ENCODE results near the gene NDUFAB1.

GRCh38 chr16:23562505-23562904, 33.6 kb downstream of the NDUFAB1 start:
- TF ChIP-seq POLR2AphosphoS5 (IDR thresholded peaks at IDR 0.05; ENCODE audit: low read depth, low read length) = no peak
- no peak for TF ChIP-seq TAF1 (IDR thresholded peaks at IDR 0.05; ENCODE audit: borderline replicate concordance, insufficient read depth, low read length)
- no peak for TF ChIP-seq SIN3A (IDR thresholded peaks at IDR 0.05; ENCODE audit: borderline replicate concordance, insufficient read depth, low read length)
- TF ChIP-seq REST (IDR thresholded peaks at IDR 0.05; ENCODE audit: insufficient read depth in 1 of 2, low read depth in 2 of 2, low read length in 2 of 2) = no peak
- no peak for TF ChIP-seq FOXP2 (optimal IDR thresholded peaks at IDR 0.05; ENCODE audit: borderline replicate concordance, extremely low read depth, extremely low read length, insufficient read depth)
